NCI-H1105 (cell line): Measurements from ENCODE around the gene FAM149A.
A peak's percentile ranks its signal among the peaks of the same experiment; 100 is the strongest.

ENCODE experiments used
- DNase-seq: peaks from one replicate; lab custom pipeline; 2025; lab: John Stamatoyannopoulos, UW

FAM149A gene

GRCh38 chr4:186158966-186159365 lies 54.5 kb downstream of the FAM149A start:
- no peak for DNase-seq

- no peak for DNase-seq
Observed at GRCh38 chr4:186159613-186160012, 55.1 kb downstream of the FAM149A start.

DNA sequence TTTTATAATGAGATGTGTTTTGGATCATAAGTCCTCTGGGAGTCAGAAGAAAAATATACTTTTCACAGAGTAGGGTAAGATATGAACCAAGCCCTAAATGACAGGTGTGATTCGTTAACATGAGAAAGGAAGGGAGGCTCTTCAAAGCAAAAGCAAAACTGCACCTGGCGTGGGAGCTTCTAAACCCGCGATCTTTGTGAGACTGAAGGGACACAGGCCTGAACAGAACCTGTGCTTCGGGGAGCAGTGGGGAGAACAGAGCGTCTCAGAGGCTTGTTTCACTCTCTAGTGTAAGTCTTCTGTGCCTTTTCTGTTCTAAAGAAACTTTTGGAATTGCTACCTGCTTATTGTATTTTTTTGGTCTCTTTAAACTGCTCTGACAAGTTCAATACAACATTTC lies 56.6 kb downstream of the FAM149A start:
- peak; percentile 32 for DNase-seq

DNA sequence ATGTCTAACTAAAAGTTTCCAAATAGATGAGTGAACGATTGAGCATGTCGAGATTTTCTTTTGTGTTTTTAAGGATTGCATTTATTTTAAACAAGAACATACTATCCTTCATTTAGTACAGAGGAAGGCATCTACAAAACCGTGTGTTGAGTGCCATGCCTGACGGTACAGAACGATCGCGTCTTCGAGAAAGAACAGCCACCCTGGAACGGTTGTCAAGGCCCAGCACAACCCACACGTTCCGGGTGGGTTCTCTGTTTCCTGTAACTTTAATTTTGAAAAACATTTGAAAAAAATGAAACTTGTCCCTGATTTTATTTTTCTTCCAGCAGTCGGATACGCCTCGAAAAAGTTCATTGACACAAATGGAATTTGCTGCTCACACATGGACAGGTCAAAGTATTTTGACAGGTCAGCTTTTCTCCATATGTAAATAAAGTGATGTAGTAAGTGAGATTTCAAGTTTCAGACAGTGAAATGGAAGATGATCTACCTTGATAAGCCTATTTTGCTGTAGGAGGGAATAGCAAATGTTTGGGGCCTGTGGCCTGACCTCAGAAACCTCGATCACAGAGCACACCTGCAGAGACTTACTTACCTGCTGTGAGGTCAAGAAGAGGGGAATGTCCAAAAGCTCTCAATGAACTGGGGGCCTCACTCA lies 62.5 kb downstream of the FAM149A start:
- DNase-seq = no peak

- DNase-seq = no peak
Observed at GRCh38 chr4:186167605-186168004, 63.1 kb downstream of the FAM149A start.

DNA sequence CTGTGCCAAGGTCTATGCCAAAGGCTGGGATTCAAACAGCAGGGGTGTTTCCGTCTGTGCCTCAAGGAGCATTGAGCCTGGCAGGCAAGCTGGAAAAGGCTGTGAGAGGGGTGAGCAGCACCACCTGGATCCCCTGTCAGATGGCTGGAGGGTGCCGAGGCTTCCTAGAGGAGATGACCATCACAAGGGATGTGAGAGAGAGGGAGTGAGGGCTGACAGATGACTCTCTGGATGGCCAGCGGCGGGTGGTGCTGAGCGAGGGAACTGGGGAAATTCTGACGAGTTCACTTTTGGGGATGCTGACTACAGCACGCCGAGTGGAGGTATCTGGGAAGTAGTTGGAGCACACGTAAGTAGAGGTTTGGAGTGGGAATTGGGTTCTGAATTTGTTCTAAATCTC lies 64.2 kb downstream of the FAM149A start:
- no peak for DNase-seq

DNA sequence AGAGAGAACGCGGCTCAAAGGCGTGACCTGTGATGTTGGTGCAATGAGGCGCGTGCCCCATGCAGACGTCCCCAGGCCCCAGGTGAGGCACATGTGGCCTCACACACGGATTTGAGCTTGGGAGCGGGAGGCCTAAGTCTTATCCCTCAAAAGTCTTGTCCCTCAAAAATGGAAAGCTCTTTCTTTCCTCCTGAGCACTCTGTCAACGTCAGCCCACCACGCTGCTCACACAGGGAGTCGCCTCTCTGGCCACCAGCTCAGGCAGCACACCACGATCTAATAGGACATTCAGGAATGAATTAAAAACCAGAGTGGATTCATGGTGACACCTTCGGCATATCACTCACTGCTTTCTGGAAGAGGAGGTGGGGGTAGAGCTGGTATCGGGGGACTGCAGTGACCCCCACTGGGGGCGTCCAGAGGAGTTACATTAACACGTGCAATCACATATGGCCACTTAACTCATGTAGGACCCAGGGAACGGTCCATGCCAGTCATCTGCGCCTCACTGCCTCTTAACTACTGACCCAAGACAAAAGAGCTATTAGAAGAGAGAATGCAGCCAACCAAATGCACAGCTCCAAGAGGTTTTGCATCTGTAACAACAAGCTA lies 64.9 kb downstream of the FAM149A start:
- no peak for DNase-seq

DNA sequence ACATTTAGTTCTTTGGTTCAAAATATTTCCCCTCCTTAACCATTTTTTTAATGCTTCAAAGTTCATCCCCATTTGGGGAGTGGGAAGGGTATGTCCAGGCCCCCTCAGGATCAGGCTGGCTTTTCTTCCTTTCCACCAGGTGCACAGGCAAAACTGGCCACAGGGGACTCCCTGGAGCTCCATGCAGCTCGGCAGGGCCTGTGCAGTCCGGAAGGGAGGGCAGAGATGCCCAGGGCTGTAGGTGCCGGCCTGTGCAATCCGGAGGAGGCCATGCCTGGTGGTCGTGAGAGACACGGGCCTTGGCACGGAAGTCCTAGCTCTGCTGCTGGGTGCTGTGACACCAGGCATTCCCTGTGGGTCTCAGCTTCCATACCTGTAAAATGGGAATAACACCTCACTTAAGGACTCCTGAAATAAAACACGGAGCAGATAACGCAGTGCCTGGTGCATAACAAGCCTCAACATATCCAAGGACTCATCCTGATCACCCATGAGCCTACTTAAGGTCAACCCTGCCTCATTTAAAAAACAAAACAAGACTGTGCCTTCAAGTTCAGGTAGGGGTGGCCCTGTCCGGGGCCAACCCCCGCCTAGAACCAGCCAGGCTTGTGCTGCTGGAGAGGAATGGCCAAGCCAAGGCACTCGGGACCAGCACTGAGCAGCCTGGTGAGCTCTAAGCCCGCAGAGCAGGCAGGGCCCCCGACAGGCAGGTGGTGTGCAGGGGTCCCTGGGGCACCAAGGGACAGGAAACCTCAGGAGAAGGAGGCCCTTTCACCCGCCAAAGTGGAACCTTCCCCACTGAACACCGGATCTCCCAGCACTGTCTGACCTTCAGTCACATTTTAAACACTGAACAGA lies 65.7 kb downstream of the FAM149A start:
- DNase-seq = no peak

DNA sequence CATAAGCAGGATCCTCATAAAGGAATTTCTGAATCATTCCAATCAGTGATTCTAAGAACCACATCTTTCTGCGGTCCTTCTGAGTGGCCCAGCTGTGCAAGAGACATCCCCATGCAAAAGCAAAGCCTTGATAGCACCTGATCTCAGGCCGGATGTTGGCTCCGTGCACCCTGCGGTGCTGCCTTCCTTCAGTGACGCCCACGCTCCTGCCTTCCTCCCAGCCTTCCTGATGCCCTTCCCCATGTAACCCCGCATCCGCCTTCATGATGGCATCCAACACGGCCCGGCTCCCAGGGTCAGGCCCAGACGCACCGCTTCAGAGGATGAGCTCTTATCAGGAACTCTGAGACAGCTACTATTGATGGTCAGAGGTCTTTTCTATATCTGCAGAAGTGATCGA lies 66.5 kb downstream of the FAM149A start:
- no peak for DNase-seq

DNA sequence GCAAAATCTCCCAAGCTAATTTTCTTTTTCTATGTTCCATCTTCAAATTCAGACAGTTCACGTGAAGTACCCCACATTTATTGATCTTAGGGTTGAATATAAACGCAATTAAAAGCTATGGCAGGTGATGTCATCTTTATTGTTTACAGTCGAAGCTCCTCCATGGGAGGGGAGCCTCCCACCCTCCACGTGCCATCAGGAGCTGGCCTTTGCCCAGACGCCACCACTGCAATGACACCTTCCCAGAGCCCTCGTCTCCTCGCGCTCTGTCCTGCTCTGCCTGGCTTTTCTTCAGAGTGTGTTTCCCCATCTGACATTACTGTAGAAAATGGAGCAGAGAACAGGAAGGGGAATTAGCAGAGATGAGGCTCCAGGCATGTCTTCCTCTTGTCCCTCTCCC lies 68.0 kb downstream of the FAM149A start:
- no peak for DNase-seq

DNA sequence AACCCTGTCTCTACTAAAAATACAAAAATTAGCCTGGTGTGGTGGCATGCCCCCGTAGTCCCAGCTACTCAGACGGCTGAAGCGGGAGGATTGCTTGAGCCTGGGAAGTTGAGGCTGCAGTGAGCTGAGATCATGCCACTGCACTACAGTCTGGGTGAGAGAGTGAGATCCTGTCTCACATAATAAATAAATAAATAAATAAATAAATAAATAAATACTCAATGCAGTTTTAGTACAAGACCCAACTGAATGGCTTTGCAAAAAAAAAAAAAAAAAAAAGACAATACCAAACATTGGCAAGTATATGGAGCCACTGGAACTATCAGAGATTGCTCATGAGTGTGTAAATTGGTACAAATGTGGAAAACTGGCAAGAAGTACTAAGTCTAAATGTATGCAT lies 83.6 kb downstream of the FAM149A start:
- no peak for DNase-seq

- DNase-seq = no peak
Observed at GRCh38 chr4:186189656-186190055, 85.2 kb downstream of the FAM149A start.

DNA sequence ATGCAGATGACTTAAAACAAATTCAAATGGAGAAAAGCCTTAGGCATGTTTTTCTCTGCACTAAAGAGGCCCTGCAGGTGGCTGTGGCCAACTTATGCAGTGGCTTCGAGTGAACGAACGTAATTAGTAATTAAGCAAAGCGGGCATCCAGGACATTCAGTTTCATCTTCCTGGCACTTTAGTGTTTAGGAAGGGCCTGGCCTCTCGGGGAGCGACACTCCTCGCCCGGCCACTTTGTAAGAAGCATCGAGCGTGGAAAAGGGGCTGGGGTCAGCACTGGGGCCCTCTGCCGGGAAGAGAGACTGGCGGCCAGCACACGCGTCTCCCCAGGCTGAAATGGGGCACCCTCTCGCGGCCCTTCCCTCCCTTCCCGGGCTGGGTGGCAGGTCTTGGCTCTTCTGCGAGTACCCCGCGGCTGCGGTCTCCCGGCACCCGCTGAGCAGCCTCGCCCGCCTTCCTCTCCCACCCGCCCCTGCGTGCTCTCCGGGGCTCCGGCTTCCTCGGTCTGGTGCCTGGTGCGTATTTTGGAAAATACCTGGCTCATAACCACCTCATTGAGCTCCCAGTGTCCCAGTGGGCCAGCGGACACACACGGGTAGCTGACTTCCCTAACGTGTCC lies 86.2 kb downstream of the FAM149A start:
- peak; percentile 13 for DNase-seq

DNA sequence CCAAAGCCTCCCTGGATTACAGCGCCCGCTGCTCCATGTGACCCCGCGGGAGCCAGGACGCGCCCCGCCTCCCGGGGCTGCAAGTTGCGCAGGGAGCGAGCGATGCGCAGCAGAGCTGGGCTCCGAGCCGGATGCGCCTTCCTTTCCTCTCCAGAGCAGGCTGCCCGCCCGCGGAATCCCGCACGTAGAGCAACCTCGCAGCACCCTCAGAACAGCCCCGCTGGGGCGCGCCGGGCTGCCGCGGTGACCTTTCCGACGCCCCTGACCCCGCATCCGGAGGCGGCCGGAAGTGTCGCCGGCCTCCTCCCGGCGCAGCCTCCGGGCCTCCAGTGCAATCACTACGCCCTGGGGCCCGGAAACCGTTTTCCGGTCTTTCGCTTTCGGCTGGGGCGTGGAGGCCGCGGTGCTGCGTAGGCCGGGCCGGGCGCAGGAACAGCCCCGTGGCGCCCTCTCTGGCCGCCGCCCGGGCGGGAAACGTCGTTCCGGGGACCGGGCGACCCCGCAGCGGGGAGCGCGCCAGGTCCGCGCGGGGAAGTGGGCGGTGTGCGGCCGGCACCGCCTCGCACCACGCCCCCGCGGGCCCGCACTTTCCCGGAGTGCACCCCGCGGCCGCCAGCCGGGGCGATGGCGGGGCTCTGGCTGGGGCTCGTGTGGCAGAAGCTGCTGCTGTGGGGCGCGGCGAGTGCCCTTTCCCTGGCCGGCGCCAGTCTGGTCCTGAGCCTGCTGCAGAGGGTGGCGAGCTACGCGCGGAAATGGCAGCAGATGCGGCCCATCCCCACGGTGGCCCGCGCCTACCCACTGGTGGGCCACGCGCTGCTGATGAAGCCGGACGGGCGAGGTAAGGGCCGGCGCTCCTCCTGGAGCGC lies 86.9 kb downstream of the FAM149A start, which contains the start of gene CYP4V2:
TSS of gene CYP4V2 (plus strand) at position 368 of the 866 bp plus-strand sequence. CDS start at position 625, 257 bp downstream.
- peak; percentile 28 for DNase-seq

DNA sequence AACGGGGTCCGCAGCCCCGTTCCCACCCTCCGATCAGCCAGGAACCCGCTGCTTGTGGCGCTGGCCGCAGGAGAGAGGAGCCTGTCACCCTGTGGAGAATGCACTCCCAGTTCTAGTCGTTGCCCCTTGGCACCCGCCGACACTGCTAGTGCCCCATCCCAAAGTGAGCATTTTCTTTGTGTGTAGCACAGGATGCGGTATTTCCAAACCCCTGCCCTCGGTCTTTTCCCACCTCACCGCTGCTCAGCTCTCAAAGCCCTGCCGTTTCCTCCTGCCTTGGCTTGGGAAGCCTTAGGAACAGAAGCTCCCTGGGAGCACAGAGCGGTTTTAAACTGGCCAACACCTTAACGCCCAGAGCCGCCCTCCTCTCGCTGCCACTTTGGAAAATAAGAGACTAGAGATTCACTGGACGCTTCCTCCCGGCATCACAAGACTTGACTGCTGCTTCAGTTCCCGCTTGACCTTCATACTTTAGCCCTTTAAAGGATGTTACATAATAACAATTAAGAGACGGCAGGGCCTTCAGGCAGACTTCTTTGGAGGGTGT lies 87.6 kb downstream of the FAM149A start:
- no peak for DNase-seq

DNA sequence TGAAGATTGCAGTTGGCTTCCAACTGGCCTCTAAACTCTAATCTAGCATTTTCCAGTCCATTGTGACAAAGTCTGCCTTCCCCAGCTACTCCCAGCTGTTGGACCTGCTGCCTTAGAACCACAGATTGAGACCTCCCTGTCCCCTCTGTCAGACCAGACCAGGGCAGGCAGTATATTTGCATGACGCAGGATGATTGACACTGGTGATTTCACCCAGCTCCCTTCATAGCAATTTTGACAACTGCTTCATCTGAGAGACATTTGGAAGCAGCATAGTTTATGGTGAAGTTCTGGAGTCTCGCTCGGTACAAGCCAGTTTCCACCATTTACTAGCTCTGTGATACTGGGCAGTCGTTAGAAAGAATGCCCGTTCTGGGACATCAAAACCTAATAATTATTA lies 89.3 kb downstream of the FAM149A start:
- DNase-seq = no peak

DNA sequence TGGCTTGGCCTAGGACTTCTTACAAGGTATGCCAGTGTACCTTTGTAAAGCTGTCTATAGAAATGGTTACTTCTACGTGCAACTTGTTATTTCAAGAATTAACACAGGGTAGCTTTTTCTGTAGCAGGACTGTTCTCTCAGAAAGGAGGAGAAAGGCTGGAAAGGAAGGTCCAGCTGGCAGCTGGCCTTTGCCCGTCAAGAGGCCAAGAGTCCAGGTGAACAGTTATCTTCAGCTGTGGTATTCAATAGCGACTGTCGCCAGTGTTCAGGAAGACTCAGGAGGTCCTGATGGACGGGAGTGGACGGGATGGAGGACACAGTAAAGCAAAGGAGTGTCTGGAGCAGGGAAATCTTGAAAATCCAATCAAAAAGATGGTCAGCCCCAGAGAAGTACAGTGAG lies 91.6 kb downstream of the FAM149A start:
- no peak for DNase-seq

GRCh38 chr4:186200516-186200915 lies 96.0 kb downstream of the FAM149A start:
- peak; percentile 54 for DNase-seq

- DNase-seq = no peak
Observed at GRCh38 chr4:186201010-186201409, 96.5 kb downstream of the FAM149A start.

DNA sequence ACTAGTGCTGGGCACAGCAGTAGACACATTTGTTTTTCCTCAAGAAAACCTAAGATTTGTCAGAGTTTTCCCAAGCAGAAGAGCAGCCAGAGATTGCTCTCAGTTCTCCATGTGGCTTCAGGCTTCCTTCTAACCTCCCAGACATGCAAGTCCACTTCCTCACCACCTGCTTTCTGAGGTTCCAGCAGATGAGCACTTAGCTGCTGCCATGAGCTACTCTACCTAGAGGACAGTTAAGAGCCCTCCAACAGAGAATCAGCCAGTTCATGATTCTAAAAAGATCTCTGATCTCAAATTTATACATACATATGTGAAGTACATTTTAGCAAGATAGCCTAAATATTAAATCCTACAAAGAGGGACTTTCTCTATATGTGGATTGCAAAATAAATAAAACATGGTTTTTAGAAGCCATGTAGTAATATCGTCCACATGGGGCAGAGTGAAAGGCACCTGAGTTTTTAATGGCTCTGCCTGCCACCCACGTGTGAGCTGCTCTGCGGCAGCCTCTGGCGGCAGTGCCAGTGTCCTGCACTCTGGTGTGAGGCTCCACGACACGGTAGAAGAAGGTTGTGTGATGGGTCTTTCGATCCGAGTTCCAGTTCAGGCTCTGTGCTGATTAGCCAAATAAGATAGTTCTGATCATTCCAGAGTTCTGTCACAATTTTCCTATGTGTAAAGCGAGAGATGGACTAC lies 97.2 kb downstream of the FAM149A start:
- DNase-seq = no peak
